K562 (cell line): ENCODE measurements around the gene PRAMEF12. TPM values are rescaled to one million over a fixed set of nuclear protein-coding genes. Genes with fewer than 3 reads are reported as not detected.

Source experiments
- ATAC-seq: fragments of 200-7000 bp; cut with Tn5 transposase; 3 replicates; pipeline ENCODE4 v1.9.1; 2020; ENCODE audit warnings: moderate library complexity
- BruUV-seq: library from RNA; stranded (reverse); fragments of 400-500 nt; replicated peaks from 2 replicates; lab custom pipeline; 2021; lab: Mats Ljungman, UMichigan
- CTCF ChIA-PET: fragments of 300-600 bp; formaldehyde crosslinking; extraction: SDS; loops from one replicate; lab custom pipeline; 2021; ENCODE audit warnings: low intra/inter-chr PET ratio; lab: Yijun Ruan, JAX
- POLR2A ChIA-PET: fragments of 300-600, 350-650 bp; sonication (Branson Sonifier 250); formaldehyde crosslinking; extraction: SDS; loops from one replicate; lab custom pipeline; 2021; ENCODE audit warnings: antibody characterized with exemption, inconsistent platforms; lab: Yijun Ruan, JAX
- DNase-seq, 4 experiments: peaks; one replicate each; pipeline versions ENCODE4 v3.0.0 to v3.0.0-alpha.2; 2011 to 2018; ENCODE audit warnings: low spot score in 3 of 4, mixed read lengths in 3 of 4; ENCODE audit errors: extremely low read depth in 1 of 4
- FAIRE-seq: peaks from 2 replicates; lab custom pipeline; 2011; peaks lifted over from hg19 to GRCh38; lab: Jason Lieb, UNC
- H2AFZ ChIP-seq: 2 replicates; pipeline ENCODE4 v1.6.0; 2011; ENCODE audit warnings: low read depth, low read length, control low read depth, inconsistent platforms
- H3K27ac ChIP-seq: fragments of 200-600 bp; 3 replicates; pipeline ENCODE4 v1.8.0; 2011; ENCODE audit warnings: low read depth, mild to moderate bottlenecking, control low read depth, inconsistent platforms, low read length, moderate library complexity, mixed read lengths; ENCODE audit errors: extremely low read depth
- H3K27me3 ChIP-seq, 2 experiments: fragments of 300-600 bp in 1 of 2; 2 replicates in 1 of 2; 3 replicates in 1 of 2; pipeline versions ENCODE4 v1.6.0 to v1.8.0; 2011; ENCODE audit warnings: inconsistent platforms in 2 of 2, low read length in 2 of 2, mild to moderate bottlenecking in 1 of 2, mixed read lengths in 1 of 2, moderate library complexity in 1 of 2; ENCODE audit not compliant: control insufficient read depth in 2 of 2, insufficient read depth in 2 of 2
- H3K36me3 ChIP-seq: fragments of 300-600 bp; 3 replicates; pipeline ENCODE4 v1.8.0; 2011; ENCODE audit warnings: mild to moderate bottlenecking, low read length, inconsistent platforms; ENCODE audit not compliant: control insufficient read depth, insufficient read depth
- H3K4me1 ChIP-seq, 2 experiments: fragments of 200-600 bp in 1 of 2; replicated peaks in 1 of 2; 2 replicates in 1 of 2; 3 replicates in 1 of 2; pipeline versions ENCODE4 v1.5.1 to v1.8.0; 2011; ENCODE audit warnings: inconsistent platforms in 2 of 2, low read length in 2 of 2, mild to moderate bottlenecking in 1 of 2, mixed read lengths in 1 of 2, moderate library complexity in 1 of 2; ENCODE audit not compliant: control insufficient read depth in 2 of 2, insufficient read depth in 2 of 2
- H3K4me2 ChIP-seq: 2 replicates; pipeline ENCODE4 v1.6.1; 2011; ENCODE audit warnings: low read length, control low read depth, inconsistent platforms, mixed read lengths; ENCODE audit not compliant: insufficient read depth
- H3K4me3 ChIP-seq: fragments of 200-600 bp; sonication (generic), shearing (Covaris generic); 2 replicates; pipeline ENCODE4 v1.5.1; 2016; ENCODE audit warnings: control low read depth, inconsistent platforms
- H3K79me2 ChIP-seq: fragments of 200-600 bp; 3 replicates; pipeline ENCODE4 v1.8.0; 2011; ENCODE audit warnings: low read length, inconsistent platforms; ENCODE audit not compliant: control insufficient read depth, insufficient read depth
- H3K9ac ChIP-seq, 2 experiments: 2 replicates each; pipeline versions ENCODE4 v1.6.0 to v1.6.1; 2011; ENCODE audit warnings: low read depth in 2 of 2, low read length in 2 of 2, control low read depth in 1 of 2, inconsistent platforms in 1 of 2, mild to moderate bottlenecking in 1 of 2, mixed read lengths in 1 of 2; ENCODE audit not compliant: insufficient read depth in 1 of 2
- H3K9me1 ChIP-seq: one replicate; pipeline ENCODE4 v1.6.0; 2011; ENCODE audit warnings: inconsistent platforms, mild to moderate bottlenecking, low read length, moderate library complexity; ENCODE audit not compliant: control insufficient read depth, insufficient read depth
- H3K9me3 ChIP-seq: replicated peaks from 2 replicates; pipeline ENCODE4 v1.5.1; 2011; ENCODE audit warnings: low read depth, low read length, inconsistent platforms; ENCODE audit not compliant: control insufficient read depth, insufficient read depth
- H4K20me1 ChIP-seq: replicated peaks from 2 replicates; pipeline ENCODE4 v1.6.1; 2011; ENCODE audit warnings: low read length, inconsistent platforms, mixed read lengths; ENCODE audit not compliant: control insufficient read depth, insufficient read depth
- ASH1L ChIP-seq: fragments of 450-650 bp; IDR thresholded peaks from 2 replicates; pipeline ENCODE4 v1.6.1; 2018; ENCODE audit warnings: borderline replicate concordance, mild to moderate bottlenecking, low read depth; ENCODE audit not compliant: partially characterized antibody
- CREB3L1 ChIP-seq: fragments of 450-650 bp; IDR thresholded peaks from 2 replicates; pipeline ENCODE4 v1.6.1; 2014; ENCODE audit warnings: low read depth, mild to moderate bottlenecking, moderate library complexity, borderline replicate concordance
- FOXK1 ChIP-seq: sonication (generic); formaldehyde crosslinking; IDR thresholded peaks from 2 replicates; pipeline ENCODE4 v1.8.0; 2022; ENCODE audit warnings: missing genetic modification reagents, mild to moderate bottlenecking, borderline replicate concordance
- HDAC8 ChIP-seq: fragments of 450-650 bp; IDR thresholded peaks from 2 replicates; pipeline ENCODE4 v1.6.1; 2016; ENCODE audit warnings: mild to moderate bottlenecking, missing genetic modification characterization, moderate library complexity, missing compliant biosample characterization
- HOMEZ ChIP-seq: fragments of 250-450 bp; sonication (Bioruptor Pico); IDR thresholded peaks from 2 replicates; pipeline ENCODE4 v1.4.0; 2020; ENCODE audit warnings: mild to moderate bottlenecking, moderate library complexity
- HSF4 ChIP-seq: fragments of 250-450 bp; sonication (Bioruptor Pico); IDR thresholded peaks from 2 replicates; pipeline ENCODE4 v2.1.2; 2022; ENCODE audit warnings: mild to moderate bottlenecking, moderate library complexity, borderline replicate concordance
- LEF1 ChIP-seq: fragments of 450-650 bp; IDR thresholded peaks from 2 replicates; pipeline ENCODE4 v1.6.1; 2016; ENCODE audit warnings: mild to moderate bottlenecking
- NR4A1 ChIP-seq, 2 experiments: fragments of 250-450 bp in 1 of 2; fragments of 450-650 bp in 1 of 2; sonication (Bioruptor Pico) in 1 of 2; IDR thresholded peaks; 2 replicates each; pipeline versions ENCODE4 v1.4.0 to v1.6.1; 2016 to 2020; ENCODE audit warnings: mild to moderate bottlenecking in 2 of 2, missing compliant biosample characterization in 1 of 2, missing genetic modification characterization in 1 of 2, moderate library complexity in 1 of 2
- SMC3 ChIP-seq: conservative IDR thresholded peaks from 2 replicates; pipeline ENCODE4 v1.6.1; 2011; ENCODE audit warnings: low read depth, low read length, improper control_type of control experiment; ENCODE audit not compliant: insufficient read depth
- SPI1 ChIP-seq: IDR thresholded peaks from 2 replicates; pipeline ENCODE4 v1.6.1; 2011; ENCODE audit warnings: low read depth, low read length, control low read depth, borderline replicate concordance
- U2AF2 ChIP-seq: fragments of 200-400 bp; formaldehyde crosslinking; optimal IDR thresholded peaks from 2 replicates; pipeline ENCODE3; 2017; ENCODE audit warnings: low read depth, mild to moderate bottlenecking, low read length
- YBX1 ChIP-seq: fragments of 450-650 bp; IDR thresholded peaks from 2 replicates; pipeline ENCODE4 v1.7.1; 2016; ENCODE audit warnings: mild to moderate bottlenecking
- ZFP91 ChIP-seq: sonication (generic); formaldehyde crosslinking; IDR thresholded peaks from 2 replicates; pipeline ENCODE4 v1.8.0; 2022; ENCODE audit warnings: mild to moderate bottlenecking, missing genetic modification reagents
- ZNF134 ChIP-seq: fragments of 250-450 bp; sonication (Bioruptor Pico); conservative IDR thresholded peaks from 2 replicates; pipeline ENCODE4 v1.4.0; 2020
- ZNF197 ChIP-seq: fragments of 200-800 bp; sonication (Bioruptor generic); IDR thresholded peaks from 2 replicates; pipeline ENCODE4 v1.6.1; 2016; ENCODE audit warnings: low read depth, missing genetic modification characterization, missing compliant biosample characterization
- ZNF583 ChIP-seq: fragments of 250-450 bp; sonication (Bioruptor Pico); IDR thresholded peaks from 2 replicates; pipeline ENCODE4 v1.4.0; 2020
- WGBS: fragments of 100-300 bp; shearing (Covaris generic); methylation state at CpG from one replicate; pipeline ENCODE4 v1.1.6; 2016; ENCODE audit warnings: low coverage, mixed read lengths; ENCODE audit not compliant: insufficient coverage; ENCODE audit errors: missing lambda C conversion rate; 5-methylcytosine and 5-hydroxymethylcytosine counted together
- in situ Hi-C: fragments of 300-500 bp; cut with MboI; formaldehyde crosslinking; loops from 4 replicates; pipeline ENCODE4 v1.15.0; 2018; ENCODE audit warnings: inconsistent platforms, mixed read lengths
- intact Hi-C: fragments of 100-400 bp; cut with micrococcal nuclease; formaldehyde crosslinking; loops from 2 replicates; pipeline ENCODE4 v1.14.2; 2022
- polyA plus RNA-seq, 8 experiments: library from polyadenylated mRNA; depleted of rRNA in 4 of 8; stranded (reverse) in 5 of 8; unstranded in 3 of 8; fragments of >200 nt; fragmentation: Nextera tagmentation in 2 of 8; fragmentation: Illumina TruSeq in 1 of 8; extraction: Ambion mirVana in 2 of 8; extraction: Trizol in 1 of 8; gene quantifications; 2 replicates each; pipeline versions ENCODE4 v1.2.1 to v1.2.3, GENCODE V29; 2011 to 2014; ENCODE audit warnings: inconsistent platforms in 1 of 8, missing spikeins in 1 of 8
- total RNA-seq, 7 experiments: library from RNA; depleted of rRNA in 6 of 7; stranded (reverse); fragments of >200 nt in 6 of 7; fragmentation: Illumina TruSeq in 2 of 7; extraction: Trizol in 2 of 7; gene quantifications; 2 replicates each; pipeline versions ENCODE4 v1.2.1 to v1.2.3, GENCODE V29; 2011 to 2021; ENCODE audit warnings: low replicate concordance in 1 of 7
- TF ChIP-seq, protein P1 (sequence below), 2 experiments: fragments of 450-650 bp in 1 of 2; sonication (generic) in 1 of 2; formaldehyde crosslinking in 1 of 2; IDR thresholded peaks in 1 of 2; conservative IDR thresholded peaks in 1 of 2; 2 replicates each; pipeline versions ENCODE4 v1.6.1 to v1.8.1; 2016 to 2023; ENCODE audit warnings: mild to moderate bottlenecking in 2 of 2, moderate library complexity in 2 of 2, inconsistent platforms in 1 of 2, missing genetic modification reagents in 1 of 2

PRAMEF12 gene
- total and polyA plus RNA-seq, 9 of the 15 experiments (the other 6 are each of a cell fraction or from before 2014, with no cell fraction given) = not detected

GRCh38 chr1:12756273-12756672 is 17.3 kb upstream of the PRAMEF12 start:
- no peak overlapping the region for H3K4me3 ChIP-seq
- no peak overlapping the region for H3K27ac ChIP-seq
- H3K79me2 ChIP-seq = no peaks in the 10 kb centered on the region
- H2AFZ ChIP-seq = no peak overlapping the region
- in situ Hi-C loops = no loop called here
- H3K4me1 ChIP-seq = no peaks in the 10 kb centered on the region; a peak in 1 of 5 replicates
- no peaks in the 10 kb centered on the region for H3K36me3 ChIP-seq
- no peaks in the 10 kb centered on the region for H3K9me1 ChIP-seq
- ATAC-seq (no peak), DNase-seq (no peak), FAIRE-seq (no peak)
- WGBS = 3% methylated on average over 2 of the region's 2 CpGs
- H3K4me2 ChIP-seq = no peak overlapping the region
- intact Hi-C loops = no loop called here
- H3K9me3 ChIP-seq = no peaks in the 10 kb centered on the region
- H4K20me1 ChIP-seq = no peaks in the 10 kb centered on the region
- H3K27me3 ChIP-seq = peaks cover 13 to 38% of the 10 kb centered on the region in 2 experiments; a peak in 4 of 5 replicates
- H3K9ac ChIP-seq = no peak overlapping the region
- POLR2A ChIA-PET = interaction anchor here (0.9 to 1.4 kb wide), 3 partner anchors 10 to 44 kb away, joined by 3 to 7 read pairs (median 3); partner anchors contain the start of gene CFAP107
- no TSS peak for BruUV-seq
- CTCF ChIA-PET = no interaction called here
- TF ChIP-seq ZFP91 (CRISPR knock-in tag) (no peak), ASH1L (no peak), ZNF134 (CRISPR knock-in tag) (no peak), YBX1 (no peak), ZNF197 (CRISPR knock-in tag) (no peak), HOMEZ (CRISPR knock-in tag) (no peak), HDAC8 (tag) (no peak), HSF4 (no peak), LEF1 (no peak), CREB3L1 (no peak), FOXK1 (CRISPR knock-in tag) (no peak), ZNF583 (CRISPR knock-in tag) (no peak), U2AF2 (no peak), NR4A1 (CRISPR knock-in tag; IDR thresholded peaks at IDR 0.05) (no peak), NR4A1 (tag; IDR thresholded peaks at IDR 0.05) (no peak), SPI1 (no peak), SMC3 (no peak)
- TF ChIP-seq, protein P1, sequence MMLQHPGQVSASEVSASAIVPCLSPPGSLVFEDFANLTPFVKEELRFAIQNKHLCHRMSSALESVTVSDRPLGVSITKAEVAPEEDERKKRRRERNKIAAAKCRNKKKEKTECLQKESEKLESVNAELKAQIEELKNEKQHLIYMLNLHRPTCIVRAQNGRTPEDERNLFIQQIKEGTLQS (IDR thresholded peaks at IDR 0.05) = no peak
- TF ChIP-seq, protein P1 (CRISPR knock-in tag; conservative IDR thresholded peaks at IDR 0.05) = no peak
